Large intestine (tissue), 3 donors: ENCODE measurements around the gene IZUMO1. TPM values are rescaled to one million over a fixed set of nuclear protein-coding genes. Genes with fewer than 3 reads are reported as not detected.

Source experiments
- DNase-seq, 2 donors: peaks; one replicate each; pipeline versions ENCODE4 v3.0.0 to v3.0.0-alpha.2; 2013
- H3K27ac ChIP-seq: one replicate; pipeline ENCODE4 v1.5.1; 2013; ENCODE audit warnings: low read length
- H3K27me3 ChIP-seq: 2 replicates; pipeline ENCODE4 v1.6.1; 2013; ENCODE audit warnings: low read length; ENCODE audit not compliant: control insufficient read depth, insufficient read depth
- H3K36me3 ChIP-seq: 2 replicates; pipeline ENCODE4 v1.6.1; 2013; ENCODE audit warnings: low read length; ENCODE audit not compliant: control insufficient read depth, insufficient read depth
- H3K4me1 ChIP-seq: one replicate; pipeline ENCODE4 v1.6.1; 2013; ENCODE audit warnings: low read length; ENCODE audit not compliant: control insufficient read depth, insufficient read depth
- H3K4me3 ChIP-seq: one replicate; pipeline ENCODE4 v1.5.1; 2013; ENCODE audit warnings: low read length
- H3K9me3 ChIP-seq: one replicate; pipeline ENCODE4 v1.6.1; 2013; ENCODE audit warnings: mild to moderate bottlenecking, low read depth, low read length, moderate library complexity; ENCODE audit not compliant: control insufficient read depth
- WGBS: methylation state at CpG from one replicate; pipeline ENCODE4 v1.1.5; 2013; ENCODE audit warnings: low lambda C conversion rate; ENCODE audit not compliant: insufficient coverage; 5-methylcytosine and 5-hydroxymethylcytosine counted together
- polyA plus RNA-seq: library from polyadenylated mRNA; unstranded; fragments of 120-200 nt; gene quantifications from one replicate; pipeline ENCODE4 v1.2.1, GENCODE V29; 2013

The IZUMO1 gene
- polyA plus RNA-seq, 1 donor = 0.40 TPM

- DNase-seq = no peak
- Histone ChIP-seq H3K4me3 (no peak overlapping the region), H3K36me3 (no peaks in the 10 kb centered on the region), H3K4me1 (peaks cover 11% of the 10 kb centered on the region), H3K27ac (no peak overlapping the region), H3K27me3 (peaks cover 24% of the 10 kb centered on the region), H3K9me3 (peaks cover 4% of the 10 kb centered on the region)
- WGBS = no CpG with 5 or more reads among the region's 12 CpGs
These were observed 10.5 kb upstream of the IZUMO1 start for GRCh38 chr19:48757089-48757675.

GRCh38 chr19:48756686-48757085, 10.0 kb upstream of the IZUMO1 start:
- Histone ChIP-seq H3K27ac (no peak overlapping the region), H3K36me3 (no peaks in the 10 kb centered on the region), H3K27me3 (peaks cover 25% of the 10 kb centered on the region), H3K4me3 (no peak overlapping the region), H3K9me3 (peaks cover 4% of the 10 kb centered on the region), H3K4me1 (peaks cover 13% of the 10 kb centered on the region)
- WGBS = no CpG with 5 or more reads among the region's 9 CpGs
- DNase-seq = no peak

- DNase-seq = no peak
- Histone ChIP-seq H3K36me3 (no peaks in the 10 kb centered on the region), H3K9me3 (peaks cover 4% of the 10 kb centered on the region), H3K4me1 (peaks cover 13% of the 10 kb centered on the region), H3K27me3 (peaks cover 26% of the 10 kb centered on the region), H3K4me3 (no peak overlapping the region), H3K27ac (no peak overlapping the region)
- no CpG with 5 or more reads among the region's 11 CpGs for WGBS
These were observed 9.5 kb upstream of the IZUMO1 start for GRCh38 chr19:48756212-48756611.

GRCh38 chr19:48755787-48756186, 9.1 kb upstream of the IZUMO1 start:
- peaks cover 6% of the 10 kb centered on the region for H3K9me3 ChIP-seq
- H3K27me3 ChIP-seq = peaks cover 25% of the 10 kb centered on the region
- no peak for DNase-seq
- no peak overlapping the region for H3K4me3 ChIP-seq
- H3K4me1 ChIP-seq = peaks cover 13% of the 10 kb centered on the region
- WGBS = no CpG with 5 or more reads among the region's 5 CpGs
- H3K27ac ChIP-seq = no peak overlapping the region
- no peaks in the 10 kb centered on the region for H3K36me3 ChIP-seq

GRCh38 chr19:48755084-48755641, 8.5 kb upstream of the IZUMO1 start, which contains the start of gene FGF21:
Gene FGF21 (plus strand): TSS chr19:48755524. CDS start chr19:48756237, 713 bp downstream.
- DNase-seq = no peak
- no CpG with 5 or more reads among the region's 4 CpGs for WGBS
- Histone ChIP-seq H3K36me3 (peaks cover under 1% of the 10 kb centered on the region), H3K4me1 (peaks cover 13% of the 10 kb centered on the region), H3K27me3 (peaks cover 30% of the 10 kb centered on the region), H3K4me3 (no peak within 1 kb of the TSS), H3K27ac (no peak within 1 kb of the TSS), H3K9me3 (peaks cover 11% of the 10 kb centered on the region)

GRCh38 chr19:48752496-48753365, 6.0 kb upstream of the IZUMO1 start, which contains the start of gene FUT1:
Gene FUT1 (minus strand): TSS chr19:48752641. CDS start chr19:48751281, 1,360 bp downstream.
- Histone ChIP-seq H3K36me3 (peaks cover 2% of the 10 kb centered on the region), H3K9me3 (peaks cover 11% of the 10 kb centered on the region), H3K27ac (peak within 1 kb of the TSS; percentile 60), H3K4me3 (peak within 1 kb of the TSS; percentile 35), H3K4me1 (peaks cover 13% of the 10 kb centered on the region), H3K27me3 (peaks cover 31% of the 10 kb centered on the region)
- WGBS = no CpG with 5 or more reads among the region's 73 CpGs
- DNase-seq = peak; percentile 83 to 92

GRCh38 chr19:48751845-48752495, 5.3 kb upstream of the IZUMO1 start:
- peak overlapping the region; percentile 35 for H3K4me3 ChIP-seq
- H3K27me3 ChIP-seq = peaks cover 31% of the 10 kb centered on the region
- peaks cover 13% of the 10 kb centered on the region for H3K4me1 ChIP-seq
- no CpG with 5 or more reads among the region's 20 CpGs for WGBS
- no peak overlapping the region for H3K27ac ChIP-seq
- peaks cover 11% of the 10 kb centered on the region for H3K9me3 ChIP-seq
- peaks cover 2% of the 10 kb centered on the region for H3K36me3 ChIP-seq
- no peak for DNase-seq

GRCh38 chr19:48750771-48751504, 4.2 kb upstream of the IZUMO1 start:
- Histone ChIP-seq H3K9me3 (peaks cover 11% of the 10 kb centered on the region), H3K27me3 (peaks cover 42% of the 10 kb centered on the region), H3K4me1 (peaks cover 13% of the 10 kb centered on the region), H3K36me3 (peaks cover 2% of the 10 kb centered on the region), H3K4me3 (no peak overlapping the region), H3K27ac (no peak overlapping the region)
- no peak for DNase-seq
- WGBS = no CpG with 5 or more reads among the region's 29 CpGs

- Histone ChIP-seq H3K36me3 (peaks cover 2% of the 10 kb centered on the region), H3K4me1 (peaks cover 13% of the 10 kb centered on the region), H3K9me3 (peaks cover 15% of the 10 kb centered on the region), H3K27ac (no peak overlapping the region), H3K4me3 (no peak overlapping the region), H3K27me3 (peaks cover 45% of the 10 kb centered on the region)
- WGBS = no CpG with 5 or more reads among the region's 31 CpGs
- no peak for DNase-seq
These were observed 3.6 kb upstream of the IZUMO1 start for GRCh38 chr19:48750351-48750750.
